Upper lobe of right lung (tissue), 1 donor: ENCODE measurements around the gene RPP38. TPM values are rescaled to one million over a fixed set of nuclear protein-coding genes. Genes with fewer than 3 reads are reported as not detected.

ENCODE experiments used
- ATAC-seq: fragments of 200-7000 bp; cut with Tn5 transposase; one replicate; pipeline ENCODE4 v1.9.1; 2020; ENCODE audit warnings: mild to moderate bottlenecking, moderate library complexity
- DNase-seq: peaks from one replicate; pipeline ENCODE4 v3.0.0-alpha.2; 2020
- H3K27ac ChIP-seq: fragments of 200-600 bp; one replicate; pipeline ENCODE4 v1.8.0; 2022
- H3K27me3 ChIP-seq: fragments of 200-600 bp; one replicate; pipeline ENCODE4 v1.8.0; 2022; ENCODE audit warnings: mild to moderate bottlenecking
- H3K36me3 ChIP-seq: fragments of 200-600 bp; one replicate; pipeline ENCODE4 v1.8.0; 2022
- H3K4me1 ChIP-seq: fragments of 200-600 bp; one replicate; pipeline ENCODE4 v1.8.0; 2022
- H3K4me3 ChIP-seq: fragments of 200-600 bp; one replicate; pipeline ENCODE4 v1.8.0; 2022; ENCODE audit warnings: mild to moderate bottlenecking
- H3K9me3 ChIP-seq: fragments of 200-600 bp; one replicate; pipeline ENCODE4 v1.8.0; 2022
- intact Hi-C: fragments of 100-400 bp; cut with DNase I; formaldehyde crosslinking; loops from one replicate; pipeline ENCODE4 v1.11.0; 2022
- total RNA-seq: library from RNA; stranded (reverse); fragmentation: NEBNext Ultra II Directional; extraction: Animal tissue kit (Norgen Biotek cat#: 25700); gene quantifications from one replicate; pipeline ENCODE4 v1.2.1, GENCODE V29; 2021
- TF ChIP-seq, protein P1 (sequence below): fragments of 200-600 bp; IDR thresholded peaks from one replicate; pipeline ENCODE4 v1.8.0; 2022; ENCODE audit warnings: antibody characterized with exemption
- donor health status: DM: no; HTN: yes; CAD: no; lungs with severe emphysema.

Gene RPP38
- total RNA-seq, 1 donor from 2014 or later, result 15.3 TPM

DNA sequence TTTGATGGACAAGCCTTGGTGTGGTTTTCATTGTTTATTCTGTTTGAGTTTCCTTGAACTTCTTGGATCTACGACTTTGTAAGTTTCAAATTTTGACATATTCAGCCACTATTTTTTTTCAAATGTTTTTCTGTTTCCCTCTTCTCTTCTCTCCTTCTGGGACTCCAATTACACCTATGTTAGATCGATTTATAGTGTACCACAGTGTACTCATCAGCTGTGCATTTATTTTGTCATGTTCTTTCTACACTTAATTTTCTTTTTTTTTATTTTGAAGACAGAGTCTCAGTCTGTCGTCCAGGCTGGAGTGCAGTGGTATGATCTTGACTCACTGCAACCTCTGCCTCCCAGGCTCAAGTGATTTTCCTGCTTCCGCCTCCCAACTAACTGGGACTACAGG is 37.2 kb upstream of the RPP38 start:
- H3K36me3 ChIP-seq, result no peaks in the 10 kb centered on the region
- H3K4me3 ChIP-seq, result no peak overlapping the region
- H3K9me3 ChIP-seq, result no peaks in the 10 kb centered on the region
- ATAC-seq, result no peak
- intact Hi-C loops, result no loop called here
- DNase-seq, result no peak
- H3K4me1 ChIP-seq, result no peaks in the 10 kb centered on the region
- no peak overlapping the region for H3K27ac ChIP-seq
- TF ChIP-seq, protein P1, sequence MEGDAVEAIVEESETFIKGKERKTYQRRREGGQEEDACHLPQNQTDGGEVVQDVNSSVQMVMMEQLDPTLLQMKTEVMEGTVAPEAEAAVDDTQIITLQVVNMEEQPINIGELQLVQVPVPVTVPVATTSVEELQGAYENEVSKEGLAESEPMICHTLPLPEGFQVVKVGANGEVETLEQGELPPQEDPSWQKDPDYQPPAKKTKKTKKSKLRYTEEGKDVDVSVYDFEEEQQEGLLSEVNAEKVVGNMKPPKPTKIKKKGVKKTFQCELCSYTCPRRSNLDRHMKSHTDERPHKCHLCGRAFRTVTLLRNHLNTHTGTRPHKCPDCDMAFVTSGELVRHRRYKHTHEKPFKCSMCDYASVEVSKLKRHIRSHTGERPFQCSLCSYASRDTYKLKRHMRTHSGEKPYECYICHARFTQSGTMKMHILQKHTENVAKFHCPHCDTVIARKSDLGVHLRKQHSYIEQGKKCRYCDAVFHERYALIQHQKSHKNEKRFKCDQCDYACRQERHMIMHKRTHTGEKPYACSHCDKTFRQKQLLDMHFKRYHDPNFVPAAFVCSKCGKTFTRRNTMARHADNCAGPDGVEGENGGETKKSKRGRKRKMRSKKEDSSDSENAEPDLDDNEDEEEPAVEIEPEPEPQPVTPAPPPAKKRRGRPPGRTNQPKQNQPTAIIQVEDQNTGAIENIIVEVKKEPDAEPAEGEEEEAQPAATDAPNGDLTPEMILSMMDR, result no peak
- no peaks in the 10 kb centered on the region for H3K27me3 ChIP-seq

DNA sequence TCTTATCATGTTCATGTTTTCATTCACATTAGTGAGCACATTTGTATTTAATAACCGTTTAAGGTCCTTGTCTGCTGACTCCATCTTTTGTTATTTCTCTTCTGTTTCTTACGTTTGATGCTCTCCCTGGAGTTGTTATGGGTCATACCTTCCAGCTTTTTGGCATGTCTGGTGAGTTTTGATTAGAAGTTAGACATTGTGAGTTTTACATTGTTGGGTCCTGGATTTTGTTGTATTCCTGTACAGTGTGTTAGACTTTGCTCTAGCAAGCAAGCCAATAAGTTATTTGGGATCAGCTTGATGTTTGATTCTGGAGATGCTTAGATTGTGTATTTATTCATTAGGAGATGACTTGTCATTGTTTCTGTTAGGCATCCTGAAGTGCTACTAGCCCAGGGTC is 36.5 kb upstream of the RPP38 start:
- DNase-seq, result no peak
- Histone ChIP-seq H3K9me3 (no peaks in the 10 kb centered on the region), H3K27me3 (no peaks in the 10 kb centered on the region), H3K4me3 (no peak overlapping the region), H3K4me1 (no peaks in the 10 kb centered on the region), H3K36me3 (no peaks in the 10 kb centered on the region), H3K27ac (no peak overlapping the region)
- intact Hi-C loops, result no loop called here
- no peak for ATAC-seq
- TF ChIP-seq, protein P1, result no peak

DNA sequence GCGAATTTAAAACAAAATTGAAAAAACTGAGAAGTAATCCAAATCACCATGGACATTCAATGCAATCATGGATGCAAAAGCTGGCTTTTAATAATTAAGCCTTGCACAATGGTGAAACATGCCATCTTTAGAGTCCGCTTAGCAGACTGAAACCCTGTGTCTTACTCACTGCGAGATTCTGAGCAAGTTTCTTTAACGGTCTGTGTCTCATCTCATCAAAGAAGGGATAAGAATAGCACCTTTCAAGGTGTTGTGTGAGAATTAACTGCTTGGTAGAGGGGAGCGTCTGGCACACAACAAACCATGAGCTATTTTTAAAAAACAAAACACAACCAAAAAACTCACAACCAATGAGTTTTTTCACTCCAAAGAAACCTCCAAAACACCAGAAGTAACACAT is 30.0 kb upstream of the RPP38 start:
- Histone ChIP-seq H3K9me3 (no peaks in the 10 kb centered on the region), H3K27me3 (no peaks in the 10 kb centered on the region), H3K4me3 (no peak overlapping the region), H3K4me1 (no peaks in the 10 kb centered on the region), H3K36me3 (no peaks in the 10 kb centered on the region), H3K27ac (no peak overlapping the region)
- no peak for DNase-seq
- intact Hi-C loops, result no loop called here
- no peak for ATAC-seq
- TF ChIP-seq, protein P1, result no peak

DNA sequence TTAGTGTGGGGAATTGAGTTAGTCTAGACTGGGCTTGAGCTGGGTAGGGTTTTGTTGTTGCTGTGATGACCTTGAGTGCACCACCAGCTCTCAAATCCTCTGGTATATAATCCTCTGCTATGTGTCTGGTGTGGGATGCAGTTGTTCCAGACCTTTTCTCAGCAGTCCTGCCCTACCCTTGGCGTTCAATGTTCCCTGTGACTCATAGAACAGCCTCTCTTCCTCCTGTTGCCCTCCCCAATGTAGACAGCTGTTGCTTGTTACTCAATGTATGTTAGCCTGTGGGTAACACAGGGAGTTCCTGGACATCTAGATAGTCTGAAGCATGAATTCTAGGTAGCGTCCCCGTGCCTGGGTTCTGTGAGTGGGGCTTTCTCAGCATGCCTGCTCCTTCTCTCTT is 28.4 kb upstream of the RPP38 start:
- TF ChIP-seq, protein P1, result no peak
- Histone ChIP-seq H3K4me3 (no peak overlapping the region), H3K36me3 (no peaks in the 10 kb centered on the region), H3K9me3 (no peaks in the 10 kb centered on the region), H3K27me3 (no peaks in the 10 kb centered on the region), H3K27ac (no peak overlapping the region), H3K4me1 (no peaks in the 10 kb centered on the region)
- no peak for ATAC-seq
- no peak for DNase-seq
- intact Hi-C loops, result no loop called here

DNA sequence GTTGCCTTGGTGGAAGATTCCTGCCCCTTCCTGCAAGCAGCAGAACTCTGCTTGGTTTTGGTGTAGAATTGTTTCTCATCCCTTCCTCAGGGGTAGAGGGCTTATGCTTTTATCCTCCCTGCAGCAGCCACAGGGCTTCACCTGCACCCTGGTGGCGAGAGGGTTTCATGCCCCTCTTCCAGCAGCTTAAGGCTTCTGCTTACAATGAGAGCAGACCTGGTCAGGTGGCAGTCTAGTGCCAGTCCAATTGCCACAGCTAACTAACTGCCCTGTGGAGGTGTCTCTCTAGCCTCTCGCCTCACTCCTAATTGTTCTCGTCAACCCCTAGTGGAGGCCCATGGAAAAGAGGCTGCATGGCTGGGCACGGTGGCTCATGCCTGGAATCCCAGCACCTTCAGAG is 27.9 kb upstream of the RPP38 start:
- TF ChIP-seq, protein P1, result no peak
- ATAC-seq (no peak), DNase-seq (no peak)
- intact Hi-C loops, result no loop called here
- H3K4me3 ChIP-seq, result no peak overlapping the region
- no peaks in the 10 kb centered on the region for H3K4me1 ChIP-seq
- H3K36me3 ChIP-seq, result no peaks in the 10 kb centered on the region
- H3K27me3 ChIP-seq, result no peaks in the 10 kb centered on the region
- no peak overlapping the region for H3K27ac ChIP-seq
- H3K9me3 ChIP-seq, result no peaks in the 10 kb centered on the region

DNA sequence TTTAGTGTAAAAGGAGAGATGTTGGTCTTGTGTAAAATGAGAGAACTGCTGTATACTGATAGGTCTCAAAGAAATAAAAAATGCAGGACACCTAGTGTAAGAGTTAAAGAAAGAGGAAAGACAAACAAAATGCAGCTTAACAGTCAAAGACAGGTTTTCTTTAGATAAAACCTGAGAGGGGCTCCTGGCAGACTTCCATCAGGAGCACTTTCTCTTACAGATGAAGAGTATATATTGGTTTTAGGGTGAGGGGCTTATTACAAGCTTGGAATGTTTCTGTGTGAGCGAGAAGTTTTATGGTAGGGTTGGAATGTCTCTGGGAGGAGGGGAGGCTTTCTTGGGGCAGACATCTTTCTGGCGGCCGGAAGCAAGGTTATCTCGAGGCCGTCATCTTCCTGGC is 24.8 kb upstream of the RPP38 start:
- H3K27ac ChIP-seq, result no peak overlapping the region
- no peaks in the 10 kb centered on the region for H3K9me3 ChIP-seq
- no peak overlapping the region for H3K4me3 ChIP-seq
- H3K27me3 ChIP-seq, result no peaks in the 10 kb centered on the region
- TF ChIP-seq, protein P1, result no peak
- no peaks in the 10 kb centered on the region for H3K4me1 ChIP-seq
- no peaks in the 10 kb centered on the region for H3K36me3 ChIP-seq
- ATAC-seq (no peak), DNase-seq (no peak)
- intact Hi-C loops, result no loop called here
